WTC11 (cell line): ENCODE data around the gene LIN7B. TPM values are rescaled to one million over a fixed set of nuclear protein-coding genes. Genes with fewer than 3 reads are reported as not detected.

Source experiments
- ATAC-seq: fragments of 200-7000 bp; cut with Tn5 transposase; 2 replicates; pipeline ENCODE4 v1.10.0; 2021; ENCODE audit warnings: mild to moderate bottlenecking, moderate library complexity
- CTCF ChIA-PET: fragments of 300-600 bp; sonication (Branson Sonifier 250); formaldehyde crosslinking; loops from one replicate; lab custom pipeline; 2021; ENCODE audit warnings: antibody characterized with exemption; lab: Charles Lee
- POLR2A ChIA-PET: fragments of 350-600 bp; sonication (Branson Sonifier 250); formaldehyde crosslinking; loops from one replicate; lab custom pipeline; 2021; ENCODE audit warnings: antibody characterized with exemption; lab: Charles Lee
- DNase-seq: peaks from one replicate; pipeline ENCODE4 v3.0.0; 2021; ENCODE audit warnings: low spot score
- H3K27ac Mint-ChIP-seq: 2 replicates; pipeline ENCODE4 v1.8.0; 2021; ENCODE audit warnings: mixed read lengths
- H3K27me3 Mint-ChIP-seq: 2 replicates; pipeline ENCODE4 v1.8.0; 2021; ENCODE audit warnings: low read depth, mild to moderate bottlenecking, moderate library complexity, mixed read lengths
- H3K36me3 Mint-ChIP-seq: 2 replicates; pipeline ENCODE4 v1.8.0; 2021; ENCODE audit warnings: mixed read lengths
- H3K4me1 Mint-ChIP-seq: 2 replicates; pipeline ENCODE4 v1.8.0; 2022; ENCODE audit warnings: mixed read lengths
- H3K4me3 Mint-ChIP-seq: 2 replicates; pipeline ENCODE4 v1.8.0; 2021; ENCODE audit warnings: mild to moderate bottlenecking, moderate library complexity, mixed read lengths
- H3K9me3 Mint-ChIP-seq: 2 replicates; pipeline ENCODE4 v1.8.0; 2021; ENCODE audit warnings: mixed read lengths
- AR ChIP-seq: fragments of 250-450 bp; sonication (Bioruptor Pico); IDR thresholded peaks from 2 replicates; pipeline ENCODE4 v1.9.0; 2021; ENCODE audit warnings: mild to moderate bottlenecking
- CREB1 ChIP-seq: sonication (generic); formaldehyde crosslinking; IDR thresholded peaks from 2 replicates; pipeline ENCODE4 v1.8.0; 2023; ENCODE audit warnings: mild to moderate bottlenecking, missing genetic modification reagents
- ESRRA ChIP-seq: sonication (generic); formaldehyde crosslinking; IDR thresholded peaks from 2 replicates; pipeline ENCODE4 v1.8.1; 2022; ENCODE audit warnings: mild to moderate bottlenecking, missing genetic modification reagents, borderline replicate concordance
- ETV6 ChIP-seq: sonication (generic); formaldehyde crosslinking; IDR thresholded peaks from 2 replicates; pipeline ENCODE4 v1.8.1; 2022; ENCODE audit warnings: mild to moderate bottlenecking, missing genetic modification reagents
- FOXK1 ChIP-seq: sonication (generic); formaldehyde crosslinking; IDR thresholded peaks from 2 replicates; pipeline ENCODE4 v1.8.0; 2022; ENCODE audit warnings: mild to moderate bottlenecking, moderate library complexity, missing genetic modification reagents
- FOXP4 ChIP-seq: sonication (generic); formaldehyde crosslinking; IDR thresholded peaks from 2 replicates; pipeline ENCODE4 v1.8.0; 2022; ENCODE audit warnings: mild to moderate bottlenecking, missing genetic modification reagents
- JUN ChIP-seq: sonication (generic); formaldehyde crosslinking; IDR thresholded peaks from 2 replicates; pipeline ENCODE4 v1.8.0; 2023; ENCODE audit warnings: mild to moderate bottlenecking, missing genetic modification reagents
- KAT7 ChIP-seq: sonication (generic); formaldehyde crosslinking; IDR thresholded peaks from 2 replicates; pipeline ENCODE4 v1.8.1; 2023; ENCODE audit warnings: missing genetic modification reagents, mild to moderate bottlenecking, borderline replicate concordance
- MAX ChIP-seq: sonication (generic); formaldehyde crosslinking; IDR thresholded peaks from 2 replicates; pipeline ENCODE4 v1.8.0; 2022; ENCODE audit warnings: mild to moderate bottlenecking, missing genetic modification reagents
- NFE2L1 ChIP-seq: sonication (generic); formaldehyde crosslinking; IDR thresholded peaks from 2 replicates; pipeline ENCODE4 v1.8.1; 2023; ENCODE audit warnings: missing genetic modification reagents
- PRRX2 ChIP-seq: fragments of 250-450 bp; sonication (Bioruptor Pico); IDR thresholded peaks from 2 replicates; pipeline ENCODE4 v1.8.0; 2021; ENCODE audit warnings: mild to moderate bottlenecking
- SOX15 ChIP-seq: fragments of 250-450 bp; sonication (Bioruptor Pico); IDR thresholded peaks from 2 replicates; pipeline ENCODE4 v1.9.0; 2021; ENCODE audit warnings: mild to moderate bottlenecking
- SP1 ChIP-seq: sonication (generic); formaldehyde crosslinking; conservative IDR thresholded peaks from 2 replicates; pipeline ENCODE4 v1.8.1; 2022; ENCODE audit warnings: missing genetic modification reagents
- TEAD4 ChIP-seq: sonication (generic); formaldehyde crosslinking; IDR thresholded peaks from 2 replicates; pipeline ENCODE4 v1.8.0; 2022; ENCODE audit warnings: mild to moderate bottlenecking, missing genetic modification reagents
- ZNF219 ChIP-seq: sonication (generic); formaldehyde crosslinking; IDR thresholded peaks from 2 replicates; pipeline ENCODE4 v1.8.0; 2023; ENCODE audit warnings: missing genetic modification reagents, mild to moderate bottlenecking, borderline replicate concordance
- ZNF232 ChIP-seq: sonication (generic); formaldehyde crosslinking; IDR thresholded peaks from 2 replicates; pipeline ENCODE4 v1.8.0; 2022; ENCODE audit warnings: mild to moderate bottlenecking, missing genetic modification reagents
- ZNF671 ChIP-seq: fragments of 250-450 bp; sonication (Bioruptor Pico); IDR thresholded peaks from 2 replicates; pipeline ENCODE4 v1.8.0; 2021; ENCODE audit warnings: mild to moderate bottlenecking
- total RNA-seq: library from RNA; stranded (reverse); gene quantifications from 3 replicates; pipeline ENCODE4 v1.2.3, GENCODE V29; 2021
- TF ChIP-seq, protein P1 (sequence below): sonication (generic); formaldehyde crosslinking; IDR thresholded peaks from 2 replicates; pipeline ENCODE4 v1.8.1; 2023; ENCODE audit warnings: mild to moderate bottlenecking, missing genetic modification reagents
- TF ChIP-seq, protein P2 (sequence below): fragments of 250-450 bp; sonication (Bioruptor Pico); IDR thresholded peaks from 2 replicates; pipeline ENCODE4 v1.9.0; 2021; ENCODE audit warnings: mild to moderate bottlenecking, borderline replicate concordance
- TF ChIP-seq, protein P3 (sequence below): fragments of 250-450 bp; sonication (Bioruptor Pico); IDR thresholded peaks from 2 replicates; pipeline ENCODE4 v2.1.2; 2022; ENCODE audit warnings: mild to moderate bottlenecking, moderate library complexity
- TF ChIP-seq, protein P4 (sequence below): sonication (generic); formaldehyde crosslinking; IDR thresholded peaks from 2 replicates; pipeline ENCODE4 v1.8.1; 2023; ENCODE audit warnings: mild to moderate bottlenecking, missing genetic modification reagents, moderate library complexity

Gene LIN7B
- total RNA-seq, 1 experiment from 2014 or later = 5.1 TPM

DNA sequence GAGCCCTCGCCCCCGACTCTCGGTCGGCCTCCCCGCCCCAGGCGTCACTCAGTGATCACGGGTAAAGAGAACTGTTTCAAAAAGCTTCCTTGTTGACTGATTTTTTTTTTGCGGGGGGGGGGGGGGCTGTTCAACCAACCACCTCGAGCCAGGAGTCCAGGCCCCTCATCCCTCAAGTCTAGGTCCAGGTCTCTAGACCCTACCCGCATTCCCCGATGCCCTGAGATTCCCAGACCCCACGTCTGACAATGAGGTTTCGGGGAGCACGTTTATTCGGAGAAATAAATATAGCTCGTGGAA is 36.7 kb downstream of the LIN7B start (continued):
- TF ChIP-seq, protein P1, sequence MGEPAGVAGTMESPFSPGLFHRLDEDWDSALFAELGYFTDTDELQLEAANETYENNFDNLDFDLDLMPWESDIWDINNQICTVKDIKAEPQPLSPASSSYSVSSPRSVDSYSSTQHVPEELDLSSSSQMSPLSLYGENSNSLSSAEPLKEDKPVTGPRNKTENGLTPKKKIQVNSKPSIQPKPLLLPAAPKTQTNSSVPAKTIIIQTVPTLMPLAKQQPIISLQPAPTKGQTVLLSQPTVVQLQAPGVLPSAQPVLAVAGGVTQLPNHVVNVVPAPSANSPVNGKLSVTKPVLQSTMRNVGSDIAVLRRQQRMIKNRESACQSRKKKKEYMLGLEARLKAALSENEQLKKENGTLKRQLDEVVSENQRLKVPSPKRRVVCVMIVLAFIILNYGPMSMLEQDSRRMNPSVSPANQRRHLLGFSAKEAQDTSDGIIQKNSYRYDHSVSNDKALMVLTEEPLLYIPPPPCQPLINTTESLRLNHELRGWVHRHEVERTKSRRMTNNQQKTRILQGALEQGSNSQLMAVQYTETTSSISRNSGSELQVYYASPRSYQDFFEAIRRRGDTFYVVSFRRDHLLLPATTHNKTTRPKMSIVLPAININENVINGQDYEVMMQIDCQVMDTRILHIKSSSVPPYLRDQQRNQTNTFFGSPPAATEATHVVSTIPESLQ (CRISPR knock-in tag) = no peak
- TF ChIP-seq TEAD4 = no peak
- TF ChIP-seq, protein P2, sequence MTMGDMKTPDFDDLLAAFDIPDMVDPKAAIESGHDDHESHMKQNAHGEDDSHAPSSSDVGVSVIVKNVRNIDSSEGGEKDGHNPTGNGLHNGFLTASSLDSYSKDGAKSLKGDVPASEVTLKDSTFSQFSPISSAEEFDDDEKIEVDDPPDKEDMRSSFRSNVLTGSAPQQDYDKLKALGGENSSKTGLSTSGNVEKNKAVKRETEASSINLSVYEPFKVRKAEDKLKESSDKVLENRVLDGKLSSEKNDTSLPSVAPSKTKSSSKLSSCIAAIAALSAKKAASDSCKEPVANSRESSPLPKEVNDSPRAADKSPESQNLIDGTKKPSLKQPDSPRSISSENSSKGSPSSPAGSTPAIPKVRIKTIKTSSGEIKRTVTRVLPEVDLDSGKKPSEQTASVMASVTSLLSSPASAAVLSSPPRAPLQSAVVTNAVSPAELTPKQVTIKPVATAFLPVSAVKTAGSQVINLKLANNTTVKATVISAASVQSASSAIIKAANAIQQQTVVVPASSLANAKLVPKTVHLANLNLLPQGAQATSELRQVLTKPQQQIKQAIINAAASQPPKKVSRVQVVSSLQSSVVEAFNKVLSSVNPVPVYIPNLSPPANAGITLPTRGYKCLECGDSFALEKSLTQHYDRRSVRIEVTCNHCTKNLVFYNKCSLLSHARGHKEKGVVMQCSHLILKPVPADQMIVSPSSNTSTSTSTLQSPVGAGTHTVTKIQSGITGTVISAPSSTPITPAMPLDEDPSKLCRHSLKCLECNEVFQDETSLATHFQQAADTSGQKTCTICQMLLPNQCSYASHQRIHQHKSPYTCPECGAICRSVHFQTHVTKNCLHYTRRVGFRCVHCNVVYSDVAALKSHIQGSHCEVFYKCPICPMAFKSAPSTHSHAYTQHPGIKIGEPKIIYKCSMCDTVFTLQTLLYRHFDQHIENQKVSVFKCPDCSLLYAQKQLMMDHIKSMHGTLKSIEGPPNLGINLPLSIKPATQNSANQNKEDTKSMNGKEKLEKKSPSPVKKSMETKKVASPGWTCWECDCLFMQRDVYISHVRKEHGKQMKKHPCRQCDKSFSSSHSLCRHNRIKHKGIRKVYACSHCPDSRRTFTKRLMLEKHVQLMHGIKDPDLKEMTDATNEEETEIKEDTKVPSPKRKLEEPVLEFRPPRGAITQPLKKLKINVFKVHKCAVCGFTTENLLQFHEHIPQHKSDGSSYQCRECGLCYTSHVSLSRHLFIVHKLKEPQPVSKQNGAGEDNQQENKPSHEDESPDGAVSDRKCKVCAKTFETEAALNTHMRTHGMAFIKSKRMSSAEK = no peak
- TF ChIP-seq AR (CRISPR knock-in tag) = no peak
- no peak for TF ChIP-seq ZNF219
- no peak for TF ChIP-seq PRRX2
- no peak for TF ChIP-seq SOX15
- TF ChIP-seq, protein P3, sequence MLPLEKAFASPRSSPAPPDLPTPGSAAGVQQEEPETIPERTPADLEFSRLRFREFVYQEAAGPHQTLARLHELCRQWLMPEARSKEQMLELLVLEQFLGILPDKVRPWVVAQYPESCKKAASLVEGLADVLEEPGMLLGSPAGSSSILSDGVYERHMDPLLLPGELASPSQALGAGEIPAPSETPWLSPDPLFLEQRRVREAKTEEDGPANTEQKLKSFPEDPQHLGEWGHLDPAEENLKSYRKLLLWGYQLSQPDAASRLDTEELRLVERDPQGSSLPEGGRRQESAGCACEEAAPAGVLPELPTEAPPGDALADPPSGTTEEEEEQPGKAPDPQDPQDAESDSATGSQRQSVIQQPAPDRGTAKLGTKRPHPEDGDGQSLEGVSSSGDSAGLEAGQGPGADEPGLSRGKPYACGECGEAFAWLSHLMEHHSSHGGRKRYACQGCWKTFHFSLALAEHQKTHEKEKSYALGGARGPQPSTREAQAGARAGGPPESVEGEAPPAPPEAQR (CRISPR knock-in tag) = no peak
- no peak for TF ChIP-seq ZNF671 (CRISPR knock-in tag)

GRCh38 chr19:49151267-49152118 is 37.3 kb downstream of the LIN7B start:
- peak; percentile 54 for ATAC-seq
- H3K9me3 Mint-ChIP-seq = peaks cover 14% of the 10 kb centered on the region
- peaks cover 9% of the 10 kb centered on the region for H3K36me3 Mint-ChIP-seq
- peaks cover 37% of the 10 kb centered on the region for H3K4me1 Mint-ChIP-seq
- ChIA-PET CTCF (interaction anchor here (0.5 to 7.9 kb wide), 14 partner anchors 12 to 325 kb away, joined by 3 to 98 read pairs (median 4); partner anchors contain the start of genes GYS1, RUVBL2 and TEAD2), POLR2A (interaction anchor here (0.6 to 1.3 kb wide), 3 partner anchors 18 to 328 kb away, joined by 3 to 6 read pairs (median 3); no protein-coding TSS in a partner anchor)
- peak; percentile 99 for DNase-seq
- H3K27me3 Mint-ChIP-seq = peaks cover 65% of the 10 kb centered on the region
- H3K4me3 Mint-ChIP-seq = peak overlapping the region; percentile 92
- H3K27ac Mint-ChIP-seq = peak overlapping the region; percentile 73; the same call in 1 of the 2 replicates
- TF ChIP-seq KAT7 (CRISPR knock-in tag) (no peak), CREB1 (peak; percentile 59; the same call in 1 of the 2 replicates), MAX (CRISPR knock-in tag) (peak; percentile 97), JUN (no peak), SP1 (CRISPR knock-in tag) (peak; percentile 98), ZNF232 (CRISPR knock-in tag) (0 out of 2 replicates have a peak, but pooled peaks have one; percentile 43), ESRRA (CRISPR knock-in tag) (no peak), FOXK1 (CRISPR knock-in tag) (peak; percentile 69; the same call in 1 of the 2 replicates), ZNF219 (no peak), PRRX2 (0 out of 2 replicates have a peak, but pooled peaks have one; percentile 44), NFE2L1 (CRISPR knock-in tag) (peak; percentile 60; the same call in 1 of the 2 replicates), ETV6 (CRISPR knock-in tag) (peak; percentile 75; the same call in 1 of the 2 replicates), FOXP4 (0 out of 2 replicates have a peak, but pooled peaks have one; percentile 67)
- TF ChIP-seq, protein P4, sequence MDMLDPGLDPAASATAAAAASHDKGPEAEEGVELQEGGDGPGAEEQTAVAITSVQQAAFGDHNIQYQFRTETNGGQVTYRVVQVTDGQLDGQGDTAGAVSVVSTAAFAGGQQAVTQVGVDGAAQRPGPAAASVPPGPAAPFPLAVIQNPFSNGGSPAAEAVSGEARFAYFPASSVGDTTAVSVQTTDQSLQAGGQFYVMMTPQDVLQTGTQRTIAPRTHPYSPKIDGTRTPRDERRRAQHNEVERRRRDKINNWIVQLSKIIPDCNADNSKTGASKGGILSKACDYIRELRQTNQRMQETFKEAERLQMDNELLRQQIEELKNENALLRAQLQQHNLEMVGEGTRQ (CRISPR knock-in tag) = peak; percentile 87
